MM.1S (cell line): ENCODE measurements around the gene SH3PXD2B.
"Not testable (repeated sequence)": the region's sequence is repeated elsewhere in the genome, so short reads cannot be mapped to it uniquely, and the experiment has no call there.

ENCODE experiments used
- DNase-seq: peaks from one replicate; pipeline ENCODE4 v3.0.0-alpha.2; 2015
- H2AFZ ChIP-seq: fragments of 300-600 bp; sonication (generic); 2 replicates; pipeline ENCODE4 v1.6.0; 2016; ENCODE audit warnings: antibody characterized with exemption, low read length
- H3F3A ChIP-seq: fragments of 300-600 bp; sonication (generic); 2 replicates; pipeline ENCODE4 v1.6.1; 2016; ENCODE audit warnings: mild to moderate bottlenecking, antibody characterized with exemption, low read length, moderate library complexity, mixed read lengths; ENCODE audit not compliant: insufficient read depth
- H3K27ac ChIP-seq: fragments of 300-600 bp; sonication (generic); 2 replicates; pipeline ENCODE4 v1.5.1; 2016; ENCODE audit warnings: mild to moderate bottlenecking, low read length
- H3K27me3 ChIP-seq: fragments of 300-600 bp; sonication (generic); replicated peaks from 2 replicates; pipeline ENCODE4 v1.6.0; 2016; ENCODE audit warnings: low read length; ENCODE audit not compliant: insufficient read depth
- H3K36me3 ChIP-seq: fragments of 300-600 bp; sonication (generic); replicated peaks from 2 replicates; pipeline ENCODE4 v1.6.1; 2016; ENCODE audit warnings: mild to moderate bottlenecking, low read length, mixed read lengths; ENCODE audit not compliant: insufficient read depth
- H3K4me1 ChIP-seq: fragments of 300-600 bp; sonication (generic); 2 replicates; pipeline ENCODE4 v1.6.1; 2016; ENCODE audit warnings: low read length, mixed read lengths
- H3K4me2 ChIP-seq: fragments of 300-600 bp; sonication (generic); 2 replicates; pipeline ENCODE4 v1.6.0; 2016; ENCODE audit warnings: low read depth, low read length
- H3K4me3 ChIP-seq: fragments of 300-600 bp; sonication (generic); 2 replicates; pipeline ENCODE4 v1.5.1; 2016; ENCODE audit warnings: low read length, mixed read lengths
- H3K79me2 ChIP-seq: fragments of 300-600 bp; sonication (generic); 2 replicates; pipeline ENCODE4 v1.6.1; 2016; ENCODE audit warnings: mixed run types, low read length, mixed read lengths
- H3K9ac ChIP-seq: fragments of 300-600 bp; sonication (generic); 2 replicates; pipeline ENCODE4 v1.6.1; 2016; ENCODE audit warnings: low read length, mixed read lengths
- H3K9me2 ChIP-seq: fragments of 300-600 bp; sonication (generic); replicated peaks from 2 replicates; pipeline ENCODE4 v1.6.1; 2016; ENCODE audit warnings: mild to moderate bottlenecking, low read length, mixed read lengths; ENCODE audit not compliant: insufficient read depth
- H3K9me3 ChIP-seq: fragments of 300-600 bp; sonication (generic); replicated peaks from 2 replicates; pipeline ENCODE4 v1.6.1; 2016; ENCODE audit warnings: mild to moderate bottlenecking, low read length, mixed read lengths; ENCODE audit not compliant: insufficient read depth
- H4K20me1 ChIP-seq: fragments of 300-600 bp; sonication (generic); 2 replicates; pipeline ENCODE4 v1.6.1; 2016; ENCODE audit warnings: mild to moderate bottlenecking, low read length, moderate library complexity, mixed read lengths; ENCODE audit not compliant: insufficient read depth
- CTCF ChIP-seq: fragments of 300-600 bp; sonication (generic); IDR thresholded peaks from 2 replicates; pipeline ENCODE4 v1.5.1; 2016; ENCODE audit warnings: antibody characterized with exemption, low read length, mixed read lengths
- EZH2 ChIP-seq: fragments of 300-600 bp; sonication (generic); optimal IDR thresholded peaks from 2 replicates; pipeline ENCODE3; 2017; ENCODE audit warnings: low read depth, mild to moderate bottlenecking, antibody characterized with exemption, low read length, mixed read lengths
- EZH2phosphoT487 ChIP-seq: fragments of 300-600 bp; sonication (generic); IDR thresholded peaks from 2 replicates; pipeline ENCODE4 v1.6.1; 2018; ENCODE audit warnings: antibody characterized with exemption, low read length

The SH3PXD2B gene

GRCh38 chr5:172353271-172353812 is 101.0 kb downstream of the SH3PXD2B start:
- H3K4me2 ChIP-seq = no peak overlapping the region
- H3K36me3 ChIP-seq = no peaks in the 10 kb centered on the region
- TF ChIP-seq EZH2phosphoT487 = no peak
- TF ChIP-seq CTCF = no peak
- TF ChIP-seq EZH2 = no peak

GRCh38 chr5:172352526-172352925 is 101.8 kb downstream of the SH3PXD2B start:
- H3K27me3 ChIP-seq, H3K27ac ChIP-seq, H3K79me2 ChIP-seq, H3K36me3 ChIP-seq, H3F3A ChIP-seq, H3K4me1 ChIP-seq, H3K9me2 ChIP-seq, H3K4me3 ChIP-seq, DNase-seq, H3K4me2 ChIP-seq, H4K20me1 ChIP-seq, H3K9me3 ChIP-seq, H3K9ac ChIP-seq, H2AFZ ChIP-seq: not testable (repeated sequence)

More at GRCh38 chr5:172353271-172353812, 101.0 kb downstream of the SH3PXD2B start:
- no peak overlapping the region for H3K4me3 ChIP-seq
- no peak for DNase-seq
- no peaks in the 10 kb centered on the region for H3K9me3 ChIP-seq
- no peaks in the 10 kb centered on the region for H3K27me3 ChIP-seq
- H4K20me1 ChIP-seq = no peaks in the 10 kb centered on the region
- H3K27ac ChIP-seq = no peak overlapping the region
- no peaks in the 10 kb centered on the region for H3K9me2 ChIP-seq
- no peaks in the 10 kb centered on the region for H3F3A ChIP-seq
- no peaks in the 10 kb centered on the region for H3K79me2 ChIP-seq
- no peaks in the 10 kb centered on the region for H3K4me1 ChIP-seq
- no peak overlapping the region for H3K9ac ChIP-seq
- H2AFZ ChIP-seq = no peak overlapping the region

GRCh38 chr5:172351240-172351778 is 103.0 kb downstream of the SH3PXD2B start:
- H3F3A ChIP-seq = no peaks in the 10 kb centered on the region
- TF ChIP-seq CTCF (no peak), EZH2 (no peak), EZH2phosphoT487 (no peak)
- no peak overlapping the region for H3K4me2 ChIP-seq
- no peak overlapping the region for H3K27ac ChIP-seq
- H3K9me3 ChIP-seq = no peaks in the 10 kb centered on the region
- H3K4me3 ChIP-seq = no peak overlapping the region
- no peaks in the 10 kb centered on the region for H3K9me2 ChIP-seq
- no peak for DNase-seq
- no peaks in the 10 kb centered on the region for H3K79me2 ChIP-seq
- no peaks in the 10 kb centered on the region for H3K27me3 ChIP-seq
- no peak overlapping the region for H2AFZ ChIP-seq
- no peaks in the 10 kb centered on the region for H3K36me3 ChIP-seq
- H4K20me1 ChIP-seq = no peaks in the 10 kb centered on the region
- H3K9ac ChIP-seq = no peak overlapping the region
- no peaks in the 10 kb centered on the region for H3K4me1 ChIP-seq
